DND-41 (cell line): ENCODE data around the gene PTDSS2.
A peak's percentile ranks its signal among the peaks of the same experiment; 100 is the strongest.

Experiments used
- ATAC-seq: fragments of 200-7000 bp; cut with Tn5 transposase; 3 replicates; pipeline ENCODE4 v1.9.1; 2021; ENCODE audit warnings: low read depth; ENCODE audit not compliant: insufficient read depth
- DNase-seq: peaks from one replicate; pipeline ENCODE4 v3.0.0-alpha.2; 2020
- H2AFZ ChIP-seq: 2 replicates; pipeline ENCODE4 v1.6.0; 2012; ENCODE audit warnings: low read depth, low read length
- H3K27ac ChIP-seq: 2 replicates; pipeline ENCODE4 v1.5.1; 2012; ENCODE audit warnings: low read length, inconsistent platforms
- H3K27me3 ChIP-seq: fragments of 200-600 bp; sonication (generic); 2 replicates; pipeline ENCODE4 v1.6.0; 2012; ENCODE audit warnings: low read length, mild to moderate bottlenecking, inconsistent platforms; ENCODE audit not compliant: insufficient read depth, poor library complexity
- H3K36me3 ChIP-seq: 2 replicates; pipeline ENCODE4 v1.5.1; 2012; ENCODE audit warnings: low read length, inconsistent platforms; ENCODE audit not compliant: insufficient read depth
- H3K4me1 ChIP-seq: 2 replicates; pipeline ENCODE4 v1.5.1; 2012; ENCODE audit warnings: mild to moderate bottlenecking, low read length; ENCODE audit not compliant: insufficient read depth
- H3K4me2 ChIP-seq: 2 replicates; pipeline ENCODE4 v1.6.0; 2012; ENCODE audit warnings: mild to moderate bottlenecking, moderate library complexity, low read length, inconsistent platforms; ENCODE audit not compliant: insufficient read depth
- H3K4me3 ChIP-seq, 2 experiments: fragments of 200-600 bp in 1 of 2; shearing (Covaris generic) in 1 of 2; 2 replicates each; pipeline ENCODE4 v1.5.1; 2012 to 2016; ENCODE audit warnings: inconsistent platforms in 2 of 2, low read length in 2 of 2, mild to moderate bottlenecking in 2 of 2, low read depth in 1 of 2, moderate library complexity in 1 of 2
- H3K79me2 ChIP-seq: 2 replicates; pipeline ENCODE4 v1.6.0; 2012; ENCODE audit warnings: low read length, inconsistent platforms; ENCODE audit not compliant: insufficient read depth
- H3K9ac ChIP-seq: 2 replicates; pipeline ENCODE4 v1.6.0; 2012; ENCODE audit warnings: low read depth, mild to moderate bottlenecking, inconsistent platforms, low read length, moderate library complexity
- H3K9me3 ChIP-seq: 2 replicates; pipeline ENCODE4 v1.5.1; 2012; ENCODE audit warnings: low read length, moderate library complexity, mild to moderate bottlenecking, inconsistent platforms; ENCODE audit not compliant: insufficient read depth, severe bottlenecking
- H4K20me1 ChIP-seq: 2 replicates; pipeline ENCODE4 v1.6.0; 2012; ENCODE audit warnings: low read length; ENCODE audit not compliant: insufficient read depth
- EZH2 ChIP-seq: IDR thresholded peaks from 3 replicates; pipeline ENCODE4 v1.6.1; 2012; ENCODE audit warnings: borderline replicate concordance, low read depth, mild to moderate bottlenecking, moderate library complexity, low read length, inconsistent platforms; ENCODE audit not compliant: severe bottlenecking
- TF ChIP-seq, protein P1 (sequence below): IDR thresholded peaks from 2 replicates; pipeline ENCODE4 v1.5.1; 2012; ENCODE audit warnings: borderline replicate concordance, low read length, moderate library complexity, mild to moderate bottlenecking; ENCODE audit not compliant: poor library complexity, severe bottlenecking; ENCODE audit errors: extremely low read depth

The PTDSS2 gene

DNA sequence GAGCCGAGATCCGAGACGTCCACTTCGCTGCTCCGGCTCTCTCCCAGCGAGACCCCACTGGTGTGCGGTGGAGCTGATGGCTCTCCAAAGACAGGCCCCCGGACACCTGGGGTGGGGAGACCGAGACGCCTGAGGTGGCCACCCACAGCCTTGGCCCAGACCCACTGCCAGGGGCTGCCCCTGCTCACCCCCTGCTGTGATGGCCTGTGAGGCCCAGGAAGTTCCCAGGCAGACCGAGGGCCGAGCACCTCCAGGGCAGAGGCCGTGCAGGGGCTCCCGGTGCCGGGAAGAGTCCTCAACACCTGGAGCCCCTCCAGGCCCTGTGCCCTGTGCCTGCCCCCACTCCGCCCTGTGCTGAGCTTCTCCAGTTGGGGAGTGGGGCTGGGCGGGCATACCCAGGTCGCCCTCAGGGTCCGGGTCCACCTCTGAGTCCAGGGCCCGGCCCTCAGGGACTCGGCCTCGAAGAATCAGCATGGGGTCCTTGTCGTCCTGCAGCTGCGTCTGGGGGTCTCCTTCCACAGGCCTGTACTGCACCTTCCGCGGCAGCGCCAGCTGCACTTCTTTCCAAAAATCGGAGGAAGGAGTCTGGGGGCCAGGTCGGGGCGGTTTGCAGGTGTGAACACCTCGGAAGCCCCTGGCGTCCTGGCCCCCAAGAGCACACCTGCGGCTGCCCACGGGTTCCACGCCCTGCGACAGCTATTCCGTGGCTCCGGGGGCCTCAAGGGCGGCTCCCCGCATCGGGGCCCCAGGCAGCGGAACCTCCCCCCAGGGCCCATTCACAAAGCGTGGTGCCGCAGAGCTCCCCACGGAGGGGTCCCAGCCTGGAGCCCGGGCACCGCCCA lies 43.9 kb upstream of the PTDSS2 start:
- peak overlapping the region; percentile 64 for H3K4me2 ChIP-seq
- peak overlapping the region; percentile 48 for H3K9ac ChIP-seq
- H3K4me3 ChIP-seq = peak overlapping the region in 1 of 2 experiments; percentile 53; a peak in 2 of 4 replicates
- no peaks in the 10 kb centered on the region; the same call in 1 of the 2 replicates for H3K79me2 ChIP-seq
- H2AFZ ChIP-seq = peak overlapping the region; percentile 25; the same call in 1 of the 2 replicates
- DNase-seq (no peak), ATAC-seq (no peak)
- H3K9me3 ChIP-seq = no peaks in the 10 kb centered on the region
- H3K36me3 ChIP-seq = no peaks in the 10 kb centered on the region; the same call in 1 of the 2 replicates
- no peak for TF ChIP-seq EZH2
- TF ChIP-seq, protein P1, sequence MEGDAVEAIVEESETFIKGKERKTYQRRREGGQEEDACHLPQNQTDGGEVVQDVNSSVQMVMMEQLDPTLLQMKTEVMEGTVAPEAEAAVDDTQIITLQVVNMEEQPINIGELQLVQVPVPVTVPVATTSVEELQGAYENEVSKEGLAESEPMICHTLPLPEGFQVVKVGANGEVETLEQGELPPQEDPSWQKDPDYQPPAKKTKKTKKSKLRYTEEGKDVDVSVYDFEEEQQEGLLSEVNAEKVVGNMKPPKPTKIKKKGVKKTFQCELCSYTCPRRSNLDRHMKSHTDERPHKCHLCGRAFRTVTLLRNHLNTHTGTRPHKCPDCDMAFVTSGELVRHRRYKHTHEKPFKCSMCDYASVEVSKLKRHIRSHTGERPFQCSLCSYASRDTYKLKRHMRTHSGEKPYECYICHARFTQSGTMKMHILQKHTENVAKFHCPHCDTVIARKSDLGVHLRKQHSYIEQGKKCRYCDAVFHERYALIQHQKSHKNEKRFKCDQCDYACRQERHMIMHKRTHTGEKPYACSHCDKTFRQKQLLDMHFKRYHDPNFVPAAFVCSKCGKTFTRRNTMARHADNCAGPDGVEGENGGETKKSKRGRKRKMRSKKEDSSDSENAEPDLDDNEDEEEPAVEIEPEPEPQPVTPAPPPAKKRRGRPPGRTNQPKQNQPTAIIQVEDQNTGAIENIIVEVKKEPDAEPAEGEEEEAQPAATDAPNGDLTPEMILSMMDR = no peak
- H3K4me1 ChIP-seq = peaks cover 34% of the 10 kb centered on the region
- H3K27ac ChIP-seq = peak overlapping the region; percentile 57; the same call in 1 of the 2 replicates
- H4K20me1 ChIP-seq = peaks cover 9% of the 10 kb centered on the region; the same call in 1 of the 2 replicates
- no peaks in the 10 kb centered on the region for H3K27me3 ChIP-seq

DNA sequence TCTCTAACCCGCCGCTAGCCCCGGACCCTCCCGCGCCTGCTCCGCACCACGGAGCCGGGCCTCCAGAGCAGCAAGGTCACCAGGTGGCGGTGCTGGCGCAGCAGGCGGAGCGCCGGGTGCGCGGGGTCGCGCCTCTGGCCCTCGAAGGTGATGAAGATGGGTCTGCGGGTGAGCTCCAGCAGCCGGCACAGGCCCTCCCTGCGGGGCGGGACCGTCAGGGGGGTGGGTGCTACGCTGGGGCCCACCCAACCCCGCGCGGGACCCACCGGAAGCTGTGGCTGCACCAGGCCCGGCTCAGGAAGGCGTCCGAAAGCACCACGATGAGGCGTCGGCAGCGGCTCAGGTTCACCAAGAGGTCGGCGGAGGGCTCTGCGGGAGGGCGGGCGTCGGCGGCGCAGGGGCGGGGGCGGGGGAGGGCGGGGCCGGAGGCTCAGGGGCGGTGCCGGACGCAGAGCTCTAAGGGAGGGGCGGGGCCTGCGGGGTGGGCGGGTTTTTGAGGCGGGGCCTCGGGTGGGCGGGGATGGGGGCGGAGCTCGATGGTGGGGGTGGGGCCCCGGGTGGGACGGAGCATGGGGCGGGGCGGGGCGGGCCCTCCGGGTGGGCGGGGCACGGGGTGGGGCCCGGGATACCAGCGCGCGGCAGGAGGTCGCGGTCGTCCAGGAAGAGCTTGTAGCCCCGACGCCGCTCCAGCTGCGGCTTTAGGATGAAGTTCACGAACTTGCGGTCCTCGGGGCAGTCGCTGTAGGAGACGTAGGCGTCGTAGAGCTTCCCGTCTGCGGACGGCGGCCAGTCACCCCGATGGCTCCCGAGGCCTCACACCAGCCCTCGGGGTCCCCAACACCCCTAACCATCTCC lies 43.1 kb upstream of the PTDSS2 start:
- peak overlapping the region; percentile 65 for H2AFZ ChIP-seq
- H3K27me3 ChIP-seq = no peaks in the 10 kb centered on the region
- no peaks in the 10 kb centered on the region for H3K9me3 ChIP-seq
- H4K20me1 ChIP-seq = peaks cover 9% of the 10 kb centered on the region; the same call in 1 of the 2 replicates
- peak overlapping the region; percentile 48 for H3K9ac ChIP-seq
- ATAC-seq (peak; percentile 95), DNase-seq (peak; percentile 97)
- TF ChIP-seq, protein P1 = peak; percentile 41
- no peak for TF ChIP-seq EZH2
- no peaks in the 10 kb centered on the region; the same call in 1 of the 2 replicates for H3K36me3 ChIP-seq
- peak overlapping the region in 1 of 2 experiments; percentile 53; a peak in 2 of 4 replicates for H3K4me3 ChIP-seq
- peak overlapping the region; percentile 65 for H3K4me2 ChIP-seq
- H3K27ac ChIP-seq = peak overlapping the region; percentile 65
- H3K4me1 ChIP-seq = peaks cover 34% of the 10 kb centered on the region
- no peaks in the 10 kb centered on the region; the same call in 1 of the 2 replicates for H3K79me2 ChIP-seq

DNA sequence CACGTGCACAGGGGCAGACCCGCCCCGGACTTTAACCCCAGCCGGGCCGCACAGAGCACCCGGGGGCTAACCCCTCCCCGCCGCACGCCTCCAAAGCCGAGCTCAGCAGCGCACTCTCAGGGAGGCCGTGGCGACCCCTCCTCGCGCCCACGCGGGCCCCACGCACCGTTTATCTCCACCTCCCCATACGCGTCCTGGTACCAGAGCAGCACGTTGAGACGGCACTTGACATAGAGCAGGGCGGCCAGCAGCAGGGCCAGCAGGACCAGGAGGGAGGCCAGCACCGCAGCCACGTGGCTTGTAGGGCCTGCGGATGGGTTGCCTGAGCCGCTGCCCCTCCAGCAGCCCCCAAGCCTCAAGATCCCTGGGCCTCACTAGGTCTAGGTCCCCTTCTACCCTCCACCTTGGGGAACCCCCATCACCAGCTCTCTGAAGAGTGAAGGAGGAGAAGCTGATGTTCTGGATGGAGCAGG lies 42.4 kb upstream of the PTDSS2 start:
- peaks cover 9% of the 10 kb centered on the region; the same call in 1 of the 2 replicates for H4K20me1 ChIP-seq
- peak overlapping the region; percentile 65; the same call in 1 of the 2 replicates for H2AFZ ChIP-seq
- H3K9ac ChIP-seq = peak overlapping the region; percentile 34
- no peaks in the 10 kb centered on the region for H3K27me3 ChIP-seq
- DNase-seq = no peak
- H3K9me3 ChIP-seq = no peaks in the 10 kb centered on the region
- peak overlapping the region in 1 of 2 experiments; percentile 50; a peak in 2 of 4 replicates for H3K4me3 ChIP-seq
- ATAC-seq = peak; percentile 2; the same call in 1 of the 3 replicates
- H3K36me3 ChIP-seq = no peaks in the 10 kb centered on the region; the same call in 1 of the 2 replicates
- peak overlapping the region; percentile 65 for H3K27ac ChIP-seq
- H3K4me1 ChIP-seq = peaks cover 35% of the 10 kb centered on the region
- no peak for TF ChIP-seq EZH2
- TF ChIP-seq, protein P1 = no peak
- H3K79me2 ChIP-seq = peaks cover 2% of the 10 kb centered on the region; the same call in 1 of the 2 replicates
- peak overlapping the region; percentile 65 for H3K4me2 ChIP-seq
